A549 treated with dexamethasone at 1 μM for 4 hours (cell line): ENCODE measurements around the gene CCSER1. TPM values are rescaled to one million over a fixed set of nuclear protein-coding genes. Genes with fewer than 3 reads are reported as not detected.

ENCODE experiments used
- total RNA-seq: library from RNA; stranded (reverse); fragments of 200-300 nt; extraction: Qiagen RNA extraction; gene quantifications from 5 replicates; pipeline ENCODE4 v1.2.3, GENCODE V29; 2022

Gene CCSER1
- total RNA-seq, result not detected in 5 replicates

GRCh38 chr4:90127223-90127705, at the start of gene CCSER1:
TSS of gene CCSER1 (plus strand) at chr4:90127394.

Other genes with a start within 250 kb of the CCSER1 start
- not detected in 5 replicates for gene MMRN1, start 232.5 kb upstream of the CCSER1 start, total RNA-seq